Islet of Langerhans (tissue), 1 donor: Measurements from ENCODE around the gene TTC33.

Experiments used
- FAIRE-seq: peaks from one replicate; lab custom pipeline; 2011; peaks lifted over from hg19 to GRCh38; lab: Jason Lieb, UNC

TTC33 gene

DNA sequence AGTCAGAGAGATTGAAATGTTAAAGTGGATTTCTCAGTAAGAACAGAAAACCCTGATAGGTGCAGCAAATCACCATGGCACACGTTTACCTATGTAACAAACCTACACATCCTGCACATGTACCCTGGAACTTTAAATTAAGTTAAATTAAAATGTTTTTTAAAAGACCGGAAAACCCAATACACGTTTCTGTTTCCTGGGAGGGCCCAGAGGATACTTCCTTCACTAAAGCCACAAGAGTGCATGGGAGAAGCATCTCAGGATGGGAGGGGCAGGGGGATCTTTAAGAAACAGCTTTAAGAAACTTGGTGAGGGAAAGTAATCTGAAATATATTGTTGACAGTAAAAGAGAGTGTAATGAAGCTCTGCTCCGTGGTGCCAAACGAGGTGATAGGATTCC is 240.8 kb downstream of the TTC33 start:
- FAIRE-seq = no peak

DNA sequence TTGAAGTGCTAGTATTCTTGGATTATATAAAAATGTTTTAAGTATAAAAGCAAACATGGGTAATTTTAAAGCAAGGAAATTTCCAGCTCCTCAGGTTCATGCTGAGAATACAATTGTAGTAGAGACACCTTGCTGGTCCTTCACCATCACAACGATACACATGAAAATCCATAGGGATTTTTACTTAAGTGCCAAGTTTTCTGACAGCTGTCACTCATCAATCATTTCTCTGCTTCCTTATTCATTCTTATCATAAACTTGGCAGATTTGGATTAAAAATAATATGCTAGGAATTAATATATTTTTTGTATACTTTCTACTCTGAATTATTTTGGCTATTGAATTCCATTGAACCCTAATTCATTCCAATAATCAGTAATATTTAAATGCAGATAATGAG is 244.0 kb downstream of the TTC33 start:
- no peak for FAIRE-seq

DNA sequence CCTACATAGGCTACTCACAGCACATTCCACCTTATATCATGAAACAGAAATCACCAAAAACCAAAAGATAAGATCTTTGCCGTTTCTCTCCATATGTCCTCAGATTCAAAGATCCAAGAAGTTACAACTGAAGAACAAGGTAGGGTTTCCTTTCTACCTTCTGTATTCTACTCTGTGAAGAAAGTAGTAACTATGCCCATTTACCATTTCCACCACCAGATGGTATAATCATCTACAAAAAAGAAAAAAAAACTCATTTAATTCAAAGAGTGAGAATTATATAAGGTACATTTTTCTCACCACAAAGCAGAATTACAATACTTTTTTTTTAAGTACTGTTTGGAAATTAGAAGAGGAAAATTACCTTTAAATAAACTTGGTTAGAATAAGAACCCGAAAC is 248.7 kb downstream of the TTC33 start:
- FAIRE-seq = no peak

DNA sequence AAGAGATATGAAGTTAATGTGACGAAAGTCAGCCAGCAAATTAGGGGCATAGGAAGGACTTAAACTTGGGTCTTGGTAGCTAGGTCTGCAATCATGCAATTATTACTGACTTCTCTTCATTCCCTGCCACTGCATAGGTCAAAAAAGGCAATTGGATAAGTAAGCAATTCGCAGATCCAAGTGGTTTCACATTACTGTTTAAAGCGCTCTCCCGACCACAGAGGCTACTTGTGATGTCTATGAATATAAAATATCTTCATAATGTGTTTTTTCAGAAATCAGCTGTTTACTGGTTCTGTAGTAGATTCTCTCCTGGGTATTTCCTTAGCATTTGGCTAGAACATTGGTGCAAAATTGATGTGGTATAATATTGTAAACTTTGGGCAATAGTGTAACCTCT is 250.7 kb downstream of the TTC33 start:
- no peak for FAIRE-seq

DNA sequence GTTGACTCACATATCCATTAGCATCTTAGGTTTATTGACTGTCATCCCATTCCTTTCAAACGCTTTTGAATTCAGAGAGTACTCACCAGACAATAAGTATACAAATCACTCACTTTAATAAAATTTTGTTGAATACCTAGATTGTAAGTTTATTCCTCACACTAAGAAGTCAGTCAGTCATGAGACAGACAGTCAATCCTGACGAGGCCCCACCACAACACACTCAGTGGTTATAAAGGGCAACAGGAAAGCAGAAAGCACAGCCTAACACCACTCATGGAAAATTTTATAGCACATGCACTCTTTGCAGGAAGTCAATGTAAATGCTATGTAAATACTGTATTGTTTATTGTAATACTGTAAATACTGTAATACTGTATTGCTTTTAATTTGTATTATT is 252.3 kb downstream of the TTC33 start:
- FAIRE-seq = no peak

DNA sequence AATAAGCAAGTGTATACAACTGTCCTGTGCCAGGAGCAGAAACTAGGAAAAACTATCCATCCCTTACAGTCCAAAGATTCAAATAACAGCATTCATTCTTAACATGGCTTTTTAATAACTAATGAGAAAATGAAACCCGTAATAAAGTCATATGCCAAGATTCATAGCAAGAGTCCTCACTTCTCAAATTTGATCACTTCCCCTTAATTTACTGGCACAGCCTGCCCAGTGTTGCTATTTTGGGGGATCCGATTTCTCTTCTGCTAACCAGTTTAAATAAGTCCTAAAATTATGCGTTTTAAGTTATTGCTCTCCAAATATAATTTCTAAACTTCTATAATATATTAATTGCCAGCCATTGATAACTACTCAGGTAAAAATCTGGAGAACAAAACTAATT is 253.0 kb downstream of the TTC33 start:
- FAIRE-seq = no peak

DNA sequence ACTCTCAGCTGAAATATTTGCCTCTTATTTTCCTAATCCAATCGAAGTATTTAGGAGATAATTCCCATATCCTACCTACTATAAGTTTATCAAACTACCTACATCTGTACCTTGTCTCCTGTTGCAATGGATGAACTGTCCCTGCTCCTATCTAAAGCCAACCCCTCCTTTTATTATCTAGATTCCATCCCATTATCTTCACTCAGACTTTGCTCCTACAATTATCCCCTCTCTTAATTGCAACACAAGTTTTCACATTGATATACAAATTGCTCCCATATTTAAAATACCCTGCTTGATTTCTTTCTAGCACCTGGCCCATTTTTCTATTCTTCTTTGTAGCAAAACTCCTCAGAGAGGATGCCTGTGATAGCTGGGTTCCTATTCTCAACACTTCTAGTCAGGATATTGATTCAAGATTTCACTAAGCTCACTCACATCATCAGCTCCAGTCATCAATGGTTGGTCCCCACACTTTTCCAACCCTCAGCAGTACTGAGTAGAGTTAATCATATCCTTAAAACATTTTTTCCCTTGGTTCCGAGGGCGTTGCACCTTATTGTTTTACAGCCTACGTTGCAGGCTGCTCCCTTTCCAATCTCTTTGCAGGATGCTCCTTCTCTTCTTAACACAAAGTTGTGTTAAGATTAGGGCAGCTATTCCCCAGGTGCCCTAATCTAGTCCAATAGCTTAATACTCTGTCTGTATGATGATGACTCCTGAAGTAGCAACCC is 253.9 kb downstream of the TTC33 start:
- no peak for FAIRE-seq

DNA sequence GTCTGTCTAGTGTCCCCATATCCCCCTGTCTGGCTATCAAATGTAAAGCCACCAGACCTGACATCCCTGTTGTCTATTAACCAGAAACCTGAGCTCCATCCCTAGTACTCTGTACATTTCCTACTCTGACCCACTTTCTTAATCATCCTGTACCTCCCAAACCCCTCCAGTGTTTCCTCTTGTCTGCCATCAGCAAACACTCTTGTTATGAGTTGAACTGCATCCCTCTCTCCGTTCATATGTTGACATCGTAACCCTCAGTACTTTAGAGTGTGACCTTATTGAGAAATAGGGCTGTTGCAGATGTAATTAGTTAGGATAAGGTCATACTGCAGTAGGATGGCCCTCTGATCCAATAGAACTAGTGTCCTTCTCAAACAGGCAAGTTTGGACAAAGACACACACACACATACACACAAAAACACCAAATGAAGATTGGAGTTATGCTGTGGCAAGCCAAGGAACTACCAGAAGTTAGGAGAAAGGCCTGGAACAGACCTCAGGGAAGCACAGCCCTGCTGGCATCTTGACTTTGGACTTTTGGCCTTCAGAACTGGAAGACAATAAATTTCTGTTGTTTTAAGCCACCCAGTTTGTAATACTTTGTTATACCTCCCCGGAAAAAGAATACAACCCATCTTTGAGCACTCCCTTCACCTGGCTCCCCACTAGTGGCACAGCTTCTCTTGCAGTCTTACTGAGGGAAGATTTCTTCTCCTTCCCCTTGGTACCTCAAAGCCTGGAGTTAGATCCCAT is 256.1 kb downstream of the TTC33 start:
- no peak for FAIRE-seq

DNA sequence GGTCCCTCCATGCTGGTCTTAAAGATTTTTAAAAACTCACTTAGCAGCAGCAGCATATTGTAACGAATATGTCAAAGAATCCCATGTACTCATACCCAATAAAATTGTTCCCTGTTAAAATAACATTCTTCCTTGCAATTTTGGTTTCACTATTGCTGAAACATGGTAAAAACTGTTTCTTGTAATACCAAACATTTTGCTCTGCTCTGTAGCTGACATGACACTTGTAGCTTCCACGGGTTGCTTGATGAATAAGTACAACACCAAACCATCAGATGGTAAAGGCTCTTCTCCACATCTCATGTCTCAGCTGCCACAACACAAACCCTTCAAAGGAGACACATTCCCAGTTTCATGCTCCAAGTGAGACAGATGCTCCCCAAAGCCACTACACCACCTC is 256.8 kb downstream of the TTC33 start:
- no peak for FAIRE-seq

DNA sequence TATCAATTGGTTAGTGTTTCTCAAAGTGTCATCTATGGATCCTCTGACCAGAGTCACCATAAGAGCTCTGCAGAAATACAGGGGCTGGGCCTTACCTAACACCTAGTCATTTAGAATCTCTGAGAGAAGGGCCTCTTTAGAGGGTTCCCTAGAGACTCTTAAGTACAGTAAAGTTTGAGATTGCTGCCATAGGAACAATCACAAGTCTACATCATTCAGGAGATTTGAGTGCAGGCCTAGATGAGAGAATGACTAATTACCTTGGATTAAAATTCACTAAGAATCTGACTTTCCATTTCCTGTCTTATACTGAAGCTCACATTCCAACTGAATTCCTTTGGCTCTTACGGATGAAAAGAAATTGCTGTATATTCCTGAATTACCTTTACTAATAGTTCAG is 258.2 kb downstream of the TTC33 start:
- FAIRE-seq = no peak

DNA sequence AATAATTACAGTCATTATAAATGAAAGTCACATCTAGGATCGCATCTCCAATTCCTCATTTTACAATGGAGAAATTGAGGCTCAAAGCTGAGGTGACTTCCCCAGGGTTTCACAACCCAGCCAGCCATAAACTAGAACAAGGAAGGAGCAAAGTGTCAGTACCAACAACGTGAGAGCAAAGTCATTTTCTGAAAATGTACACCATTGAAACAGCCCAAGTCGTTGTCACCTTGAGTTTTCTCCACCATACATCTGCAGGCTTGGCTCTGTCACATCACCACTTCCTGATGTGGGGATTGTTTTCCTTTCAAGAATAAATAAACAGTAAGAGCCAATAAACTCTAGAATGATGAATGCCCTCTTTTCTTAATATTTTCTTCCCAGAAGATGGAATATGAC is 260.5 kb downstream of the TTC33 start:
- no peak for FAIRE-seq

DNA sequence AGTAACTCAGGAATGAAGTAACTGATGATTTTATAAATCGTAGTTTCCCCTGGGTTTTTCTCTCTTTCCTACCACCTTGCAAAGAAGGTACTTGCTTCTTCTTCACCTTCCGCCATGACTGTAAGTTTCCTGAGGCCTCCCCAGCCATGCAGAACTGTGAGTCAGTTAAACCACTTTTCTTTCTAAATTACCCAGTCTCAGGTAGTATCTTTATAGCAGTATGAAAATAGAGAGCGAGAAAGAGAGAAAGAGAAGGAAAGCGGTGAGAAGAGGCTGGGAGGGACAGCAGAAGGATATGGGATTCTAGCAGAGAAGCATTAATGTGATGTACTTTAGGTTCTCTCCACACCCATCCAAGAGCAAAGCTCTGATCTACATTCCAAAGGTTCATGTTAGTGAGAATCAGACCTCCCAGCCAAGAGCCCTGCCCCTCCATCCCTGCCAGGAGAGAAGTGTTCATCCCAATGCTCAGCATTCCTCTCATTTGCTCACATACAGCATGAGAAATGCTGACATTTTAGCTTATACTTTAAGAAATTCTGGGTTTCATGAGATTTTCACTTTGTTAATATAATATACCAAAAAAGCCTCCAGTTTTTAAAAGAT is 261.0 kb downstream of the TTC33 start:
- FAIRE-seq = no peak

DNA sequence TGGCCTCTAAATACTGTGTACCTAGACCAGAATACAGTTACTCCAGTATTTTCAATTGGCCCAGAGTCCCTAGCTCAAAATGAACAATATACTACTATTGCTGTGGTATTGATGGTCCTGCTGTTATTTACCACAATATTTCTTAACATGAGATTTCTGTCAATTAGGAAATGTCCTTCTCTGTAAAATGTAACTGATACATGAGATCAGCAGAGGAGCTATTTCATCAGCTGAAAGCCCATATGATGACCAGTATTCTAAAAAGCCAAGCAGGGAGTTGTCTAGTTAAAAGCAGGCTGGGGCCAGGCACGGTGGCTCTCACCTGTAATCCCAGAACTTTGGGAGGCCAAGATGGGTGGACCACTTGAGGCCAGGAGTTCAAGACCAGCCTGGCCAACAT is 263.7 kb downstream of the TTC33 start:
- FAIRE-seq = no peak

DNA sequence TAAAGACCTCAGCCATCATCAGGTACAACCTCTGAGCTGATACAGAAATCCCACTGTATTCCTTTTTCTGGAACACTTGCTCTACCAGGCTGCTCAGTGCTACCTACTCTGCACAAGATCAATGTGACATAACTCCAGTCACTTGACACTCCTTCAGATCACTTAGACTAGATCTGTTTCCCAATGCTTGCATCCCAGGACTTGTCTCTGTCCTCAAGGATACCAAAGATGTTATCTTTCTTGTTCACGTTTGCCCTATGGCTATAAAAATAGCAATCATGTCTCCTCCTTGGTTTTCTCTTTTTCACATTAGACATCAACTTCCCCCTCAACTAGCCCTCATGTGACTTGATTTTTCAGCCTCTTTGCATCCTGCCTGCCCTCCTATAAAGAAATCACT is 264.1 kb downstream of the TTC33 start:
- no peak for FAIRE-seq

DNA sequence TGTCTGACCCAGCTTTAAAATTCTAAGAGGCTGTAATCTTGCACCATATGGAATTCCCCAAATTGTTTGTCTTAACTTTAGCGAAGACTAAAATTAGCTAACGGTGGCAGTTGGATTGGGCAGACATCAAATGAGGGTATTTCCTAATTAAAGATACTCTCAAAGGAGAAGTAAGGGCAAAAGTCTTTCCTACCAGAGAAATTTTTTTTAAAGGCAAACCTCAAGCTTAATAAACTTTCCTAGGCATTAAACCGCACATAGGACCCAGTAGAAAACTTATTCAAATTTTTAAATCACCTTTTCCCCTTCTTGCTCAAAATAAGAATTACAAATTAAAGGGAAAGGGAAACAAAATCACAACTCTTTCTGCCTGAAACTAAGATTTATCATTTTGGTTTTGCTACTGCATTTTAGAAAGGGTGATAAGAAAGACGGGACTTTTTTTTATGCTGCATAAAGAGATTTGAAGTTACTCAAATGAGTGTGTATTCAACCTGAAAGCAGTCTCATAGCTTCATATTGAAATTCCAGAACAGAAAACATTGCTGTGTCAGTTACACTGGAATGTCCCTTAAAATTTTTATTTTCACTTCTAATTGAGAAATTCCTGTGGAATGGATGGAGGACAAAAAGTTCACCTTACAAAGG is 265.2 kb downstream of the TTC33 start:
- FAIRE-seq = no peak

DNA sequence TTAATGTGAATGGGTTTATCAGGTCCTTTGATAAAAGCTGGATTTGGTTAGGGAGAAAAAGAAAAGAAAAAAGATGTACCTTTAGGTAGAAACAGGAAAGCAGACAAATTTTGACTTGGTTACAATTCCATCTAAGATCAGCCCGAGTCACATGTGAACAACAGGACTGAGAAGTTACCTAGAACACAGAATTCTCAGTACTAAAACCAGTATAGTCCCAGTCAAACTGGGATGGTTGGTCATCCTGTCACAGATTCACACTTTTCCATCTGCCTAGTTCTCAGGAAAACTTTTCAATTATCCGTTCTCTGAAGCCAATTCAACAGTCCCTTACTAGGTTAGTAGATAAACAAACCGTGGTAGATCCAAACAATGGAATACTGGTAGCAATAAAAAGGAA is 266.3 kb downstream of the TTC33 start:
- no peak for FAIRE-seq

DNA sequence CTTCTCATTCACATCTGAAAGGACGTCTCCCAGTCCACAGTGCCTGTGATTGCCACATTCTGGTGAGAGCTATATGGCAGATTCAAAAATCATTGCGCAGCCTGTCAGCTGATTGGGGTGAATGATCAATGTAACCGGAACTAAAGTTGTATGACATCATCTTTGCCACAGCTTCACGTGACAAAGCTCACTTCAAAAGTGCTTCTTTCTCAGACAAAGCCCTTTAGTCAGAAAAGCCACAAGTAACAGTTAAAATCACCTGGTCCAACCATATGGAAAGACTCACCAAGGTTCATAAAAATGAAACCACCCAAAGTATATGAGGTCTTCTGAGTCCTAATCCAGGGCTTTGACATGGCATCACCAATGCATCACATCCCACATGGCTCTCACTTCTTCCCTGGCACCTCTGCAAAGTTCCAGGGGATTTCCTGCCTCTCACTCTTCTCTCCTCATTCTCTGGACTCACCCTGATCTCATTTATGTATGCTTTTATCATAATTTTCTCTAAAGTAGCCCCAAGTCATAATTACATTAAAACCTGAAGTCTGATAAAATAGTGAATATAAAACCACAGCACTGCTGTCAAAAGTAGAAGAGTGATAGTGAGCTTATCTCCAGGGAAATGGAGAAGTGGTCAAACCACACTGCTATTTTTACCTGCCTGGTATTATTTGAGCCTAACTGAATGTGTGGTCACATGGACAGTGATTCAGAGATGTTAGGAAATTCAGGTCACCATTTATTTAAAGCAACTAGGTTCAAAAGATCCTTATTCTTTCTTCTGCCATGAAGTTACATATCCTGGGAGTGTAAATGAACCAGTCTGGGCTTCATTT is 269.1 kb downstream of the TTC33 start:
- FAIRE-seq = peak; percentile 95

DNA sequence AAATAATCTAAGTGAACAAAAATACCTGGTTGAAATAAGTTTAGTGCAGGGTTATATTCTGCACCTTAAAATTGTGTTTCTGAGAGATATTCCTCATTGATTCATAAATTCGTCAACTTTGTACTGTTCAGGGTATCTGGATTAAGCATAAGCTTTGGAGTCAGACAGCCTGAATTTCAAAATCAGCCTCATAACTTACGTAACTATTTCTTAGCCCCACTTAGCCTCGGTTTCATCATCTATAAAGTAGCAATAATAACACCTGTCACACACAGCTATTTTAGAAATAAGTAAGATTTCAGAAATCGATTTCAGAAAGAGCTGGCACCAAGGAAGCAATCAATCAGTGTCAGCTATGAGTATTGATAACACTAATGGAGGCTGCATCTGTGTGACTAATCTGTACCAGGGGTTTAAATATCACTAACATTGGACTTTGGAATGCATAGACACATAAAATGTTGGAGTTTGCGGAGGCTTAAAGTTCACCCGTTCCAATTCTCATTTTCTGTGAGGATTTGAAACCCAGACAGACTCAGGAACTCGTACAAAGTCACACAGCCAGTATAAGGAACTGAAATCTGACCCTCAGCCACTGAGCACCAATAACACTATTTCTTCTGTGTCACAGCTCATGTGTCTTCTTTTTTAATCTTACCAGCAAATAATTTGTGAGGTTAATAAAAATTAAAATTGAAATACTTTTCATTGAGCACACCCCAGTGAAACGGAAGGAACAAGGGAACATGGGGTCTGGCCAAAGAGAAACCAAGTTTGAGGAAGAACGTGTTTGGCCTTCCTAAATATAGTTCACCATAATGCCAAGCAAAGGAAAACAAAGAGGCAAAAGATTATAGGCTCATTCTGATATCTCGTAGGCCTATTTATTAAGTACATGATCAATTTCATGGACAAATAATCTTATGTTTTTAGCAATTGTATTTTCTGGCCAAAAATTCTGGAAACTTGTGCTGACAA is 270.5 kb downstream of the TTC33 start:
- no peak for FAIRE-seq

DNA sequence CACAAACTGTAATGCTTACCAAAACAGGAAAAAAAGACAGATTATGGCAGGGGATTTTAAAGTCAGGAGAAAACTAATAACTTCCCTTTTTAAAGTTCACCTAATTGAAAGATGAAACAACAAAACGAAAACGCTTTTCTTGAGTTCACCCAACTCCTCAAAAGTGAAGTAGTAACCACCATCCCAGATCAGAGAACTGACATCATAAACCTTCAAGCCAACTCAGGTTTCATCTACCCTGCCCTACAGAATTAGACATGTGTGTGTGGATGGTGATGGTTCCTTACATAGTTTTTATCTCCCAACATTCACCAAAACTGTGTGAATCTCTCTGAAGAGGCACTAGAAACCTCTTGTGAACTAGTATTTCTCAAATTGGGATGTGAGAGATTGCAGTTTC is 271.3 kb downstream of the TTC33 start:
- no peak for FAIRE-seq

DNA sequence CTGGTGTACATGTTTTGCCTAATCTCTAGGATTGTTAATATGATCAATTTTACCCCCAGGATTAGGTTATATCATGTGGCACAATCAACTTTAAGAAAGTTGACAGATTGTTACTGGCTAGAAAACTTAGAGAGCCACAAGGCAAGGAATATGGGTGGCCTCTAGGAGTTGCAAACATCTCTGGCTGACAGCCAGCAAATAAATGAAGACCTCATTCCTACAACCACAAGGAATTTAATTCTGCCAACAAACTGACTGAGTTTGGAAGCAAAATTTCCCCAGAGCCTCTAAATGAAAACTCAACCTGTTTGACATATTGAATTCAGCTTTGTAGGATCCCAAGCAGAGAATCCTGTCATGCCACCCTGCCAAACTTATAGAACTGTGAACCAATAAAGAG is 272.4 kb downstream of the TTC33 start:
- no peak for FAIRE-seq

DNA sequence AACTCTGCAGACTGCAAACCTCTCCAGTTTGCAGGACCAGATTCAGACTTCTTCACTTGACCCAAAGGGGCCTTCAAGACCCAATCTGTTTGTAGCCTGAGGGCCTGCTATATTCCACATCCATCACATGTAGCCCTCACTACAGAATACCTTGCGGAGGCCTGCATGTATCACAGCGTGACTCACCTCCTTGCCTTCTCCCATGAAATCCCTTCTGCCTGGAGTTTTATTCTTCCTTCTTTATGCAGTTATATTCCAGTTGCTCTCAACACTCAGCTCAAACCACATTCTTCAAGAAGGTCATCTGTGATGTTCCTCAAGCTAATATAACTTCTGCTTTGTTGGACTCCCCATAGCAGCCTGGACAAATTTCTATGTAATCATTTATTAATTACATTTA is 274.5 kb downstream of the TTC33 start:
- no peak for FAIRE-seq
